Measurements from ENCODE around the gene KCNN2.

Gene KCNN2

GRCh38 chr5:114362977-114363761 is 1.3 kb downstream of the KCNN2 start:
- peak; percentile 42 to 55 for DNase-seq

- DNase-seq: peak; percentile 26 to 55
Measured at GRCh38 chr5:114363837-114364236, 2.0 kb downstream of the KCNN2 start.

DNA sequence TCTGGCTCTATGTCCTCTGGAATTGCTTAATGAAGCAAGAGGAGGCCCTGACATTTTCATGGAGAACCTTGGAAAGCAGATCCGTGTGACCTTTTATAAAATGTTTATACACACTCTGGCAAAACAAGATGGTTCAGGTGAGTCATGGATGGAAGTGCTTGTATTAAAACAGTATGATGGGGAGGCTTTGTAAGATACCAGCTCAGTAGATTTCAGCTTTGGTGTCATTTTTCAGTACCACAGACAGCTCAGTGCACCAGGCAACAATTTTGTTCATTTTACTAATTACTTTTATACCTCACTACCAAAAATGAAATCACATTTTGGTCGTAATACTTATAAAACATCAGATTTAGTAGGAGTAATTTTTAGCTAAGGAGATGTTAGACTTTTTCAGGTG is 5.2 kb downstream of the KCNN2 start:
- DNase-seq: no peak

DNA sequence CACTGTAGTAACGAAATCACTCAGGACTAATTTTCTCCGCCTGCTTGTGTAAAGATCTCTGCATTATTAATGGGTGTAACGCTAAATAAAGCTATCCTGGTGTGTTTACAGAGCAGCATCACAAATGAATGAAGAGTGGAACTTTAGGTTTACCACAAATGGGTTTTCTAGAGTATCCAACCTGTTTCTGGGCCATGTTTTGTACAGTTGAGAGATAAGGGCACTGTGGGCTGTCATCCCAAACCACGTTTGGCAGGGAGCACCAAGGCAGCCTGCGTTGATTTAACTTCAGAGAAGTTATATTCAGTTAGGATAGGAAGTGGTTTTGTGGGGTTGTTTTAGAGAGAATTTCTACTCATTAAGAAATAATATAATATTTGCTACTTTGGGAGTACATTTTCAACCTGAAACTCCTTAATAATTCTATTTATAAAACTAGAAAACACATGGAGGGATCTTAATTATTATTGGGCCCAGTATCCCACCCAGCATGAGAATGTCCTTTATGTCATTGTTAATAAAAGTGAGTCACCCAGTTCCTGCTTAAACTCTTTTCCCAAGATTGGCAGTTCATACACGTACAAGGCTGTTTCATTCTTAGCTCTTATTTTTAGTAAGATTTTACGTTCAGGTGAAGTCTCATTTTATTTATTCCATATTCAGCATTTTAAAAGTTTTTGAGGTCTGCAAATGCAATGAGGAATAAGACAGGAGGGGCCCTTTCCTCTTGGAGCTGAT is 8.0 kb downstream of the KCNN2 start:
- no peak for DNase-seq

DNA sequence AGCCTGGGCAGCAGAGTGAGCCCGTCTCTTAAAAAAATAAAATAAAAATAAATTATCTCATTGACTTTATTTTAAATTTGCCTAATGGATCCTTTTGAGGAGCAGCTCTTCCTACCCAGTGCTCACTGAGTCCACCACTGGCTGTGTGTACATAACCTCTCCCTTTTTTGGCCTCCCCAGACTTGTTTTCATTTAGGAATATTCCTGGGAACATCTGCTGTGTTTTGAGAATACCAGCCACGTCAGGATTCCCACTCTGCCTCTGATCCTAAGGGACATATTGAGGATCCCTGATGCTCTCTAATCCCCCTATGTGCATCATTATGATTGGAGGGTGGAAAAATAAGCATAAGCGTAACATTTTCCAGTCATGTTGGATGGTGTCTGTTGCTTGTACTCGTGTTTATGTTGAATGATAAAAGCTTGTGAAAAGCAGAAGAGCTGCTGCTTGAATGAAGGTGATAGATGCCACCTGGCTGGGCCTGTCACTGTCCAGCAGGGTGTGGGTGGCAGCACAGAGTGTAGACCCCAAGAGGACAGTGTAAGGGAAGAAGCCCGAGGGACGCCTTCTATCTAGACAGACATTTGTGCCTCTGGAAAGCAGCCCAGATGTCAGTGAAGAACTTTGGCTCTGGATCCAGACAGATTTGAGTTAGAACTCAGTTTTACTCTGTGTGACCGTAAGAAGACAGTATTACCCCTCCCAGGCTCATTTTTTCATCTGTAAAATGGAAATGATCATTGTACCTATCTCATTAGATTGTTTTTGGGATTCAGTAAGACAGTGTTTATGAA is 15.4 kb downstream of the KCNN2 start:
- no peak for DNase-seq

- DNase-seq: no peak
Measured at GRCh38 chr5:114377946-114378345, 16.1 kb downstream of the KCNN2 start.

DNA sequence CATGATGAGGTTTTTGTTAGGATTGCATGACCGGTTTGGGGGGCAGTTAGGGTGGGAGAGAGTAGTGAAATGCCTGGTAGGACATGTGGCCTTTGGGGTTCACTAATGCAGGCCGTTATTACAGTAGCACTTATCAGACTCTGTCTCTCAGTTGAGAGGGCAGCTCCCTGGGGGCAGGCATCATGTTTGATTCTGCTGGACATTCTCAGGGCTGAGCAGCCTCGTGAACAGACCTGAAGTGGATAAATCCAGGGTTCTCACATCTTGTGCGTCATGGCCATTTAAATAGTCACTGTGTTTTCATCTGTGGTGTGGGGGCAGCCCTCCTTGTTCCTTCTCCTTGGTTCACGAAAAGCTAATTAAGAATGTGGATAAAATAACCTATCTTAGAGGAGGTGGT is 18.9 kb downstream of the KCNN2 start:
- DNase-seq: no peak

DNA sequence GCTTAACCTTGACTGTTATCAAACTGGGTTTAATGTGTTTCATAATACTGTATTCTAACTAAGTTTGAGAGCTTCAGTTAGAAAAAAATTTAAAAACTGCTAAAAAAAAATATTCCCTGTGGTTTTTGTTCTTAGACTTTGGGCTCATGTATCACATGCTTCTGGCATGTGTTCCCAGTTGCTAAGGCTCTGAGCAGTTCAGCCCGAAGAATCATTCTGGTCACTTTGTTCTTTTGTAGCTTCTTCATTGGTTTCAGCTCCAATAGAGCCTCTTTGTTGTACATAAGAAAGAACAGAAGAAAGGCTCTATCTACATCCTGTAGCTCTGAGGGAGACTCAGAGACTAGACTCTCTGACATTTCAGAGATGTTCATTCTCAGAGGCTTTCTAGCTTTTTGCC is 25.6 kb downstream of the KCNN2 start:
- DNase-seq: no peak

DNA sequence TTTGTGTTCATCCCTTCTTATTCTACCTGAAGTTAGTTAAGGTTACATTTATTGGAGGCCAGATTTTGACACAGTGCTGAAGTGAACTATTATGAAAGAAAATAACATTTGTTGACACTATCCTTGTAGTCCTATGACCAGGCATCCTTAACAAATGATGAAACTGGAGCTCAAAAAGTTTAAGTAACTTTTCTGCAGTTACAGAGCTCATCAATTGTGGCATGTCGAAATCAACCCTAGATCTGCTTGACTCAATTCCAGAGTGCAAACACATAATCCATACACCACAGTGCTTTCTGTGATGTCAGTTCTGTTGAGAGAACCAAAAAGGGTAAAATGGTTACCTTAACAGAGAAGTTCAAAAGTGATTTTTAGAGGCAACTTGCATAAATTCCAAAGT is 28.6 kb downstream of the KCNN2 start:
- no peak for DNase-seq

GRCh38 chr5:114391321-114391720 is 29.5 kb downstream of the KCNN2 start:
- DNase-seq: no peak

- DNase-seq: no peak
Measured at GRCh38 chr5:114393159-114393558, 31.3 kb downstream of the KCNN2 start.

DNA sequence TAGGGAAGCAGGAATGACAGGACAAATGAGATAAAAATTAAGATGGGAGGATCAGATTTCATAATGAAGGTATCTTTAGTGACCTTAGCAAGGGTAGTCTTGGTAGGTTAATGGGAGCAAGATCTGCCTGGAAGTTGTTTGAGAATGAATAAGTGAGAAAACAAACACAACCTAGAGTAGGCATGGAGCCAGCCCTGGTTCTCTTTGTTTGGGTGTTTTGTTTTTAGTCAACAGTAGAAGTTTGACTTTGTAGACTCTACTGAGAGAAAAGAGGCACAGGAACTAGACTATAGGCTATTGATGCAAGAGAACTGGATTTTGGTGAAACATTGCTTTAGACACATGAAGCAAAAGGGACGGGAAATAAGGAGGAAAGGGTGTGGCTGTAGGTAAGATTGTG is 40.3 kb downstream of the KCNN2 start:
- DNase-seq: no peak

- no peak for DNase-seq
Measured at GRCh38 chr5:114407783-114408182, 45.9 kb downstream of the KCNN2 start.

DNA sequence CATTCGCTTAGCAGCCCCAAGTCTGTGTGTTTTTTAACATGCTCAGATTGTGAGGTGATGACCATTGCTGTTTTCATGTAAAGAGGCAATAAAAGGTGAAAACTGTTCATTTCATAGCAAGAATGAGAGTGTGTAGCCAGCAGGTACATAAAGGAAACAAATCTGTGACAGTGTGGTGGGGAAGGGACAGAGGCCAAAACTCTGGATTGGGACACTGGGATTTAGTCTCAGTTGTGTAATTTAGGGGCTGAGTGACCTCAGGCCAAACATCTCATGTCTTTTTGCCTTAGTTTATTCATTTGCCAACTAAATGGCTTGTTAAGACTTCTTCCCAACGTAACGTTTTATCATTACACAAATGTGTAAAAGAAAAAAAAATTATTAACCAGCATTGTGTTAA is 47.0 kb downstream of the KCNN2 start:
- no peak for DNase-seq

DNA sequence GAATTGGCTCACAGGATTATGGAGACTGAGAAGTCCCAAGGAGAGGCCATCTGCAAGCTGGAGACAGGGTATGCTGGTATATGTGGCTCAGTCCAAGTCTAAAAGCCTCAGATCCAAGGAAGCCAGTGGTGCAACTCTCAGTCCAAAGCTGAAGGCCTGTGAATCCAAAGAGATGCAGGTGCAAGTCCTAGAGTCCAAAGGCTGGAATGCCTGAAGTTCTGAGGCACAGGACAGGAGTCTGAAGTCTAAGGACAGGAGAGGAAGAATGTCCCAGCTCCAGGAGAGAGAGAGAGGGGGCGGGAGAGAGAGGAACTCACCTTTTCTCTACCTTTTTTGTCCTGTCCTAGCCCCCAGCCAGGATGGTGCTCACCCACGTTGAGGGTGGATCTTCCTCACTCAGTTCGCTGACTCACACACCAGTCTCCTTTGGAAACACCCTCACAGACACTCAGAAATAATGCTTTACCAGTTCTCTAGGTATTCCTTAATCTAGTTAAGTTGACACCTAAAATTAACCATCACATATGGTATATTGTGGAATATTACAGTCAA is 49.6 kb downstream of the KCNN2 start:
- no peak for DNase-seq

DNA sequence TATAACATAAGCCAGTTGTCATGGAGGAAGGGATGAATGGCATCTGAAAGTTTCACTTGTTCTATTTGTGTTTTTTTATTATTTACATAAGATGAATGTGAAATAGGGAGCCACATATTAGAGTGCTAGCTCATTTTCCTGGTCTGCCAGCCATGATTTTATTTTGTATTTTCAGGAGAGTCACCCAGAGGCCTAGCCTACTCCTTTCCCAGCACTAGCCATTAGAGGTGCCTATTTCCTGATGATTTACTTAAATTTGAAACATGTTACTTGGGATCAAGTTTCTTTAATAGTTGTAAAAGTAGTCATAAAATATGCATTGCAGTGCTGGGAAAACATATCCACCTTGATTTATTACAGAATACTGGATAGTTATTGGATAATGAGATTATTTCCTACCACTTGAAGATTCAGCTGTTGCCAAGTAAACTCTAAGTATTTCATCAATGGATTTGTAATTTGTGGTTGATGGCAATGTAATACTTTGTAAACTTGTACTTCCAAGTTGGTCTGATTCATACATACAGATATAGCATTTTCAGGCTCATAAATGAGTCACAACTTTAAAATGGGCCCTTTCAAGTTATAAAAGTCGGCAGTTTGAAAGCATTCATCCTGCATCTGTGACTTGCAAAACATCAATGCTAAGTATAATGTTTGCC is 50.8 kb downstream of the KCNN2 start:
- DNase-seq: no peak

DNA sequence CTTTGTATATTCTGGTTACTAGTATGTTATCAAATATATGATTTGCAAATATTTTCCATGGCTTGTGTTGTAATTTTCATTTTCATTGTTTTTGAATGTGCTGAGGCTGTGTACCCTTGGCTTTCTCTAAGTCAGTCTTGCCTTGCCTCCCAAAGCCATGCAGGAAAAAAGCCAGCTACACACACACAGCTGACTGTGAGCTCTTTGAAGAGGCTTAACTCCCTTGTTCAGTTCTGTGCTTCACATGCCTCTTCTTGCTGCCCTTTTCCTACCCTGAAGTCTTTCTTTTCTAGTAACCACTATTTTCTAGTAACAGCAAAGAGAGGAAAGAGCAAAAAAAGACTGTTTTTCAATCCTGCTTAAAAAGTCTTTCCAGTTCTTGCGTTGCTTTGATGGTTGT is 53.9 kb downstream of the KCNN2 start:
- DNase-seq: no peak

DNA sequence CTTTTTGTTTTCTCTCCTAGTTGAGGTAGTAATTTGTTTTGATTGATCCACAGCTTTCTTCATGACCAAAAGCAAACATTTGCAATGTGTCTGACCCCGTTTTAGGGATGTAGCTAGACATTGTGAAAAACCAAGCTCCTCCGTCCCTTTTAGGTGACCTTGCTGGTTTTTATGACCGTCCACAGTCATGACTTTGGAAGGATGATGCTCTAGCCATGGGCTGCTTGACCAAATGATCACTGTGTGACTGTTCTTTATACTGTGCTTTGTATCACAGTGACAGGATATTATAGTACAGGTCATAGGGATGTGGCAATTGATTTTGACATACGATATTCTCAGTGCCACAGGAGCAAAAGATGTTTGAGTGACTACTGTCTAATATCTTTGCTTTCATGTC is 54.4 kb downstream of the KCNN2 start:
- no peak for DNase-seq

GRCh38 chr5:114417519-114417918 is 55.6 kb downstream of the KCNN2 start:
- no peak for DNase-seq

- DNase-seq: no peak
Measured at GRCh38 chr5:114418176-114419066, 56.6 kb downstream of the KCNN2 start.

GRCh38 chr5:114419067-114419388 is 57.2 kb downstream of the KCNN2 start:
- no peak for DNase-seq

GRCh38 chr5:114419959-114420358 is 58.1 kb downstream of the KCNN2 start:
- DNase-seq: no peak

All from NCI-H526 (cell line).